ENCODE measurements around the gene ZNF691.
"Not testable (repeated sequence)": the region's sequence is repeated elsewhere in the genome, so short reads cannot be mapped to it uniquely, and the experiment has no call there.

Gene ZNF691

DNA sequence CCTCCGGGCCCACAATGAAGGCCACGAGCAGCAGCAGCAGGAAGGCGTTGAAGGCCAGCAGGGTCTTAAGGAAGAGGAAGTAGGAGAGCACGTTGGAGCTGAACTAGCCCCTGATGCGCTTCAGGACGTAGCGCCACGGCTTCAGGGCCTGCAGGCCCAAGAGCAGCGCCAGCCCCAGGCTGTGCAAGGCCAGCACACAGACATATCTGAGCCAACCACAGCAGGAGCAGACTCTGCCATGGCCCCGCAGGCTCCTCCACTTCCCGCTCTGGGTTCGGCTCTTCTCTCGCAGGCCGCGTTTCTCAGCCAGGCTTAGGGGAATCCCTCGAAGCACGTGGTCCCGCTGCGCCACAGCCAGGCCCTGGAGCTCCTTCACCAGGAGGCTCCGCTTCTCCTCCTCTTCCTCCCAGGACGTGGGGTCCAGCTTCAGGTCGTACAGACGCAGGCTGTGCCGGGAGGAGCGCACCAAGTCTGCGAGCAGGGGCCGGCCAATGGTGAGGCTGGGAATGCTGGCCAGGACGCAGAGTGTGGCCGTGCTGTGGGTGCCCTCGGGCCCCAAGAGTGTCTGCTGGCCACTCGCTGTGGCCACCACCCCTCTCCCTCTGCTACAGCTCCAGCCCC, 41.7 kb downstream of the ZNF691 start:
- no peak overlapping the region for H3K4me3 ChIP-seq (ENCODE audit: low read length)
- no peak for DNase-seq (ENCODE audit: low read depth, low spot score)

DNA sequence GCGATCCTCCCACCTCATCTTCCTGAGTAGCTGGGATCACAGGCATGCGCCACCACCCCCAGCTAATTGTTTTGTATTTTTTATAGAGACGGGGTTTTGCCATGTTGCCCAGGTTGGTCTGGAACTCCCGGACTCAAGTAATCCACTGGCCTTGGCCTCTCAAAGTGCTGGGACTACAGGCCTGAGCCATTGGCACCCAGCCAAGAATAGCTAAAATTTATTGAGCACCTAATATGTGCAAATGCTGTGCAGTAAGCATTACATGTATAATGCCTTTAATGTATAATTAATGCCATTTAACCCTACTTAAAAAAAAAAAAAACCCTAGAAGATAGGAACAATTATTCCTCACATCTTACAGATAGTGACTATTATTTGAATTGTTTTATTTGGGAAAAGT, 42.9 kb downstream of the ZNF691 start:
- no peak overlapping the region for H3K4me3 ChIP-seq (ENCODE audit: low read length)
- no peak for DNase-seq (ENCODE audit: low read depth, low spot score)

DNA sequence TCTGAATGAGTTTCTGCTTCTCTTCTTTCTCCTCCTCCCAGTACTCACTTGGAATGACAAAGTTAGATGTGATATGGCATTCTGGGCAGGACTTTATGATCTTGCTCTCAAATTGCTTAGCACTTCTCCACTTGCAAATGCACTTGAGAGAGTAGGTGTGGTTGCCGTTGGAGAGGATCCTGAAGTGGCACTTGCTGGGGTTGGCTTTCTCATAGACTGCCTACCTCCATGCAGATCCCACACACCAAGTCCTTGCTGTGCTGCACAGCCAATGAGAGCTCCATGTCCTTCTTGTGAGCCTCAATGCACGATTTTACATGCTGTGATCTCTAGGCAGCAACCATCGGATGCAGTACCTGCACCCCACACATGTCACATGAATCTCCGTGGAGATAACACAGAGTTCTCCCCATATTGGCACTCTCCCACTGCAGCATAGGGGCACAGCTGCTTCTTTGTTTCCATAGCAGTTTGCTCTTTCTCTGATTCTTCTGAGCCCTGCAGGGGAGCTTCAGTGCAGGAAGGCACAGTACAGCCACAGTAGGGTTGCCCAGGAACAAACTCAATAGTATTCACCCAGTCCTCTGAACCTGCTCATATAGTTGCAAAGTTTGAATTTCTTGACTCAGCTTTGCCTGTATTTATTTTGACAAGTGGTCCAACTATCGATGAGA, 45.2 kb downstream of the ZNF691 start:
- H3K4me3 ChIP-seq (ENCODE audit: low read length): no peak overlapping the region
- DNase-seq (ENCODE audit: low read depth, low spot score): no peak

DNA sequence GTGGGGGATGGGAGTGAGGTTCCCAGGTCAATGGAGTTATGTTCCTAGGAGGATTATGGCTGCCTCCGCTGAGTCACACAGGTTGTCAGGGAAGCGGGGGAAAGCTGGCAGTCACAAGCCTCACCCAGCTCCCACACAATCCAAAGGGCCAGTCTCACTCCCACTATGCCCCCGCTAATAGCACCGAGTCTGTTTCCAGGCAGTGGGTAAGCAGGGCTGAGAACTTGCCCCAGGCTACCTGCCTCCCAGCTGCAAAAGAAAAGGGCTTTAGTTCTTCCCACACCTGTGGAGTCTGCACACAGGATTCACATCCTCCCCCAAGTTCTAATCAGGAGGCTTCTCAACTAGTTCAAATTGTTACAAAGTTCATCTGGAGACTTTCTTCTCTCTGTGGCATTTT, 53.5 kb downstream of the ZNF691 start:
- not testable (repeated sequence) for DNase-seq (ENCODE audit: low read depth, low spot score); H3K4me3 ChIP-seq (ENCODE audit: low read length)

All from Jurkat, Clone E6-1 (cell line).